ENCODE data around the gene REEP3. TPM values are rescaled to one million over a fixed set of nuclear protein-coding genes. Genes with fewer than 3 reads are reported as not detected.

The REEP3 gene
- total and polyA plus RNA-seq, 8 donors, result 7.3 to 90.4 (median 30.3) TPM

- peaks cover 0 to 14% (median 7%) of the 10 kb centered on the region in 4 donors for H3K36me3 ChIP-seq
- H3K27ac ChIP-seq, result no peak overlapping the region
- DNase-seq, result no peak
- intact Hi-C loops (cut with DNase I; ENCODE audit: low total_unique reads), result no loop called here
- 95 to 97% (median 96%) methylated on average over 4 of the region's 4 CpGs for WGBS, 5 donors
- no peaks in the 10 kb centered on the region for H3K9me3 ChIP-seq
- no peaks in the 10 kb centered on the region for H3K27me3 ChIP-seq
- H3K4me1 ChIP-seq, result peaks cover 11 to 64% (median 27%) of the 10 kb centered on the region in 4 donors
- no peak overlapping the region for H3K4me3 ChIP-seq
- TF ChIP-seq POLR2A (IDR thresholded peaks at IDR 0.05) (no peak), CTCF (IDR thresholded peaks at IDR 0.05) (no peak), EP300 (IDR thresholded peaks at IDR 0.05) (no peak), POLR2AphosphoS5 (IDR thresholded peaks at IDR 0.05) (no peak)
These were observed 6.2 kb downstream of the REEP3 start for GRCh38 chr10:63527401-63527800.

DNA sequence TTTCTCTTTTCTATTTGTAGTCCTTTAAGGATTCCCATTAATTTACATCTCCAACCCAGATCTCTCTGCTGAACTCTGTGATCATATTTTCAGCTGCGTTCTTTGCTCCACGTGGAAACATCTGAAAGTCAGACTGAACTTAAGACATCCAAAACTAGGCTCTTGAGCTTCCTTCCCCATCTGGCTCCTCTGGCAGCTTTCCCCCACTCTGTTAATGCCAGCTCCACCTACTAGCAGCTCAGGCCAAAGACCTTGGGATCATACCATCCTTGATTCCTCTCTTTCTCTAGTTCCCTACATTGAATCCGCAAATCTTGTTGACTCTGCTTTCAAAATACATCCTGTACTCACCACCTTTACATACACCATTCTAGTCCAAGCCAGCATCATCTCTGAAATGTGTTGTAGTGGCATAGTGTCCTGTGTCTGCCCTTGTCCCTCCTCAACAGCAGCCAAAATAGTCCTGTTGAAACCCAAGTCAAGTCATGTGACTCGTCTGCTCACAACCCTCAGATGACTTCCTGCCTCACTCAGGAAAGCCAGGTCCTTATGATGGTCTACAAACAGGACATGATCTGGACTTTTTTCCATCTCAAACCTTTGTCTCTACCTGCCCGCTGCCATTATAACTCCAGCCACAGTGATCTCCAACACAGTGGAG is 7.0 kb downstream of the REEP3 start:
- H3K27ac ChIP-seq, result no peak overlapping the region
- H3K4me3 ChIP-seq, result no peak overlapping the region
- no peaks in the 10 kb centered on the region for H3K27me3 ChIP-seq
- intact Hi-C loops (cut with DNase I; ENCODE audit: low total_unique reads), result no loop called here
- WGBS, 5 donors, result 86 to 92% (median 90%) methylated on average over 5 of the region's 5 CpGs
- H3K9me3 ChIP-seq, result no peaks in the 10 kb centered on the region
- TF ChIP-seq POLR2A (IDR thresholded peaks at IDR 0.05) (no peak), EP300 (IDR thresholded peaks at IDR 0.05) (no peak), CTCF (IDR thresholded peaks at IDR 0.05) (no peak), POLR2AphosphoS5 (IDR thresholded peaks at IDR 0.05) (no peak)
- DNase-seq, result no peak
- H3K36me3 ChIP-seq, result peaks cover 0 to 14% (median 7%) of the 10 kb centered on the region in 4 donors
- peaks cover 3 to 56% (median 19%) of the 10 kb centered on the region in 4 donors for H3K4me1 ChIP-seq

DNA sequence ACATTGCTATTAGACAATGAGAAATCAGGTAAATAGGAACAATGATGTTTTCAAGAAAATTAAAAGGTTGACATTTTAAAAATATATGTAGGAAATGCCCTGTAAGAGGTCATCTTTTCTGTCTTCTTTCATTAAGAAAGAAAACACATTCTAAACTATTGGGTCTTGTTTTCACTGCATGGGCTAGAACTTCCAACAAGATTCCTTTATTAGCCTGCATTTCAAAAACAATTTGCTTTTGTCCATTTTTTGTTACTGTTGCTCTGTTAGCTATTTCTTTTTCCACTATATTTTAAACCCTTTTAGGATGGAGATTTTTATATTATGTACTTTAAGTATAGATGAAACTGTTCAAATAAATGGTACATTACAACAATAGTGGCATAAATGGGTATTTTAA is 9.2 kb downstream of the REEP3 start:
- no peaks in the 10 kb centered on the region for H3K9me3 ChIP-seq
- no peak for TF ChIP-seq POLR2A (IDR thresholded peaks at IDR 0.05)
- no peak for TF ChIP-seq POLR2AphosphoS5 (IDR thresholded peaks at IDR 0.05)
- TF ChIP-seq EP300 (IDR thresholded peaks at IDR 0.05), result no peak
- no peak for TF ChIP-seq CTCF (IDR thresholded peaks at IDR 0.05)
- DNase-seq, result no peak
- H3K4me3 ChIP-seq, result no peak overlapping the region
- no peaks in the 10 kb centered on the region for H3K27me3 ChIP-seq
- no peak overlapping the region for H3K27ac ChIP-seq
- intact Hi-C loops (cut with DNase I; ENCODE audit: low total_unique reads), result no loop called here
- peaks cover 0 to 14% (median 7%) of the 10 kb centered on the region in 4 donors for H3K36me3 ChIP-seq
- peaks cover 0 to 37% (median 5%) of the 10 kb centered on the region in 4 donors for H3K4me1 ChIP-seq

- Histone ChIP-seq H3K36me3 (peaks cover 0 to 2% (median 0%) of the 10 kb centered on the region in 4 donors), H3K27ac (no peak overlapping the region), H3K27me3 (no peaks in the 10 kb centered on the region), H3K9me3 (no peaks in the 10 kb centered on the region), H3K4me1 (peaks cover 0 to 10% (median 4%) of the 10 kb centered on the region in 4 donors), H3K4me3 (no peak overlapping the region)
- TF ChIP-seq EP300 (IDR thresholded peaks at IDR 0.05), result no peak
- TF ChIP-seq POLR2AphosphoS5 (IDR thresholded peaks at IDR 0.05), result no peak
- TF ChIP-seq CTCF (IDR thresholded peaks at IDR 0.05), result no peak
- no peak for TF ChIP-seq POLR2A (IDR thresholded peaks at IDR 0.05)
- DNase-seq, result no peak
- intact Hi-C loops (cut with DNase I; ENCODE audit: low total_unique reads), result no loop called here
These were observed 13.5 kb downstream of the REEP3 start for GRCh38 chr10:63534723-63535122.
